ENCODE measurements around the gene ARMC9. TPM values are rescaled to one million over a fixed set of nuclear protein-coding genes. Genes with fewer than 3 reads are reported as not detected.

The ARMC9 gene
- total and polyA plus RNA-seq, 8 donors = 11.4 to 40.6 (median 13.9) TPM

GRCh38 chr2:231222318-231223000 lies 24.0 kb downstream of the ARMC9 start:
- Histone ChIP-seq H3K4me3 (no peak overlapping the region), H3K36me3 (no peaks in the 10 kb centered on the region), H3K9me3 (no peaks in the 10 kb centered on the region), H3K4me1 (no peaks in the 10 kb centered on the region), H3K27me3 (no peaks in the 10 kb centered on the region), H3K27ac (no peak overlapping the region)
- no peak for TF ChIP-seq CTCF (IDR thresholded peaks at IDR 0.05)
- DNase-seq = no peak
- peak; percentile 53 for ATAC-seq
- intact Hi-C loops (cut with DNase I) = no loop called here

- Histone ChIP-seq H3K27ac (no peak overlapping the region), H3K27me3 (no peaks in the 10 kb centered on the region), H3K4me1 (no peaks in the 10 kb centered on the region), H3K9me3 (no peaks in the 10 kb centered on the region), H3K36me3 (no peaks in the 10 kb centered on the region), H3K4me3 (no peak overlapping the region)
- TF ChIP-seq CTCF (IDR thresholded peaks at IDR 0.05) = no peak
- ATAC-seq = no peak
- intact Hi-C loops (cut with DNase I) = no loop called here
- DNase-seq = no peak
Measured at GRCh38 chr2:231223001-231223375, 24.6 kb downstream of the ARMC9 start.

GRCh38 chr2:231223458-231223976 lies 25.1 kb downstream of the ARMC9 start:
- no peaks in the 10 kb centered on the region for H3K36me3 ChIP-seq
- DNase-seq = no peak
- TF ChIP-seq CTCF (IDR thresholded peaks at IDR 0.05) = no peak
- no peaks in the 10 kb centered on the region for H3K27me3 ChIP-seq
- intact Hi-C loops (cut with DNase I) = no loop called here
- no peak overlapping the region for H3K4me3 ChIP-seq
- H3K4me1 ChIP-seq = peaks cover 0 to 2% of the 10 kb centered on the region in 2 donors
- H3K27ac ChIP-seq = no peak overlapping the region
- peak; percentile 12 for ATAC-seq
- H3K9me3 ChIP-seq = no peaks in the 10 kb centered on the region

- Histone ChIP-seq H3K36me3 (no peaks in the 10 kb centered on the region), H3K27me3 (no peaks in the 10 kb centered on the region), H3K9me3 (no peaks in the 10 kb centered on the region), H3K4me3 (no peak overlapping the region), H3K27ac (peak overlapping the region in 1 of 2 donors; percentile 16), H3K4me1 (peaks cover 3 to 6% of the 10 kb centered on the region in 2 donors)
- DNase-seq (peak in 2 of 4 donors; percentile 57 to 76), ATAC-seq (peak; percentile 98)
- TF ChIP-seq CTCF (IDR thresholded peaks at IDR 0.05) = peak; percentile 70 to 76
- intact Hi-C loops (cut with DNase I) = no loop called here
Measured at GRCh38 chr2:231227310-231228162, 29.1 kb downstream of the ARMC9 start.

GRCh38 chr2:231228223-231228622 lies 29.8 kb downstream of the ARMC9 start:
- H3K9me3 ChIP-seq = no peaks in the 10 kb centered on the region
- TF ChIP-seq CTCF (IDR thresholded peaks at IDR 0.05) = no peak
- intact Hi-C loops (cut with DNase I) = no loop called here
- DNase-seq (no peak), ATAC-seq (peak; percentile 7)
- no peak overlapping the region for H3K27ac ChIP-seq
- H3K4me3 ChIP-seq = no peak overlapping the region
- H3K36me3 ChIP-seq = no peaks in the 10 kb centered on the region
- H3K4me1 ChIP-seq = peaks cover 3 to 6% of the 10 kb centered on the region in 2 donors
- no peaks in the 10 kb centered on the region for H3K27me3 ChIP-seq
